GM10266 (cell line): ENCODE data around the gene MPV17L2.

Experiments
- DNase-seq: peaks from one replicate; pipeline ENCODE4 v3.0.0; 2012; ENCODE audit errors: extremely low spot score
- TF ChIP-seq, protein P1 (sequence below): IDR thresholded peaks from 2 replicates; pipeline ENCODE4 v1.5.1; 2012; ENCODE audit warnings: mild to moderate bottlenecking, low read depth; ENCODE audit not compliant: control insufficient read depth, insufficient read depth; ENCODE audit errors: missing control alignments

Gene MPV17L2

DNA sequence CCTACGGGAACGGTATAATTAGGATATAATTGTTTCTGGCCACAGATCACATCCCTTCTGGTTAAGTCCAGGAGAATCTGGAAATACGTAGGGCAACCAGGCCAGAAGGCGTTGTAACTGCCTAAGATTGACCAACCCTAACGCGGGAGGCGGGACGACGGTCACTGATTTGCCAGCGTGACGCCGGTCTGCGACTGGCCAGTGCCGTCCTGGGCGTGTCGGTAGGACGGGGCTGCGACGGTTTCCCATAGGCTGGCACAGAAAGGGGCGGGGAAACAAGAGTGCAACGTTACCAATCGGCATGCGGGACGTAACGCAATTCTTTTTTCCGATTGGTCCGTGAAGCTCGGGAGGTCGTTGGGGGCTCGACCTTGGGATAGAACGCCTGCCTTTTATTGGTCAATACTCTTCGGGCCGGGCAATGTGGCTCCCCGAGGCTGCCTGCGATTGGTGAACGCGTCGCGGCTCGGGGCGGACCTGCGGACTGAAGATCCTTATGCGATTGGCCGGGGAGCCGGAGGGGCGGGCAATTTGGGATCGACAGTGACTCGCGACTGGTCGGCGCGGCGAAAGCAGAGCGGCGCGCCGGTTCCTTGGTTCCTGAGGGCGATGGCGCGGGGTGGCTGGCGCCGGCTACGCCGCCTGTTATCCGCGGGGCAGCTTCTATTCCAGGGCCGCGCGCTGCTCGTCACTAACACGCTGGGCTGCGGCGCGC lies at the start of gene MPV17L2:
Gene MPV17L2, plus strand, starts transcription at position 546 of the 715 bp plus-strand sequence. Its CDS starts 64 bp downstream, at position 610.
- TF ChIP-seq, protein P1, sequence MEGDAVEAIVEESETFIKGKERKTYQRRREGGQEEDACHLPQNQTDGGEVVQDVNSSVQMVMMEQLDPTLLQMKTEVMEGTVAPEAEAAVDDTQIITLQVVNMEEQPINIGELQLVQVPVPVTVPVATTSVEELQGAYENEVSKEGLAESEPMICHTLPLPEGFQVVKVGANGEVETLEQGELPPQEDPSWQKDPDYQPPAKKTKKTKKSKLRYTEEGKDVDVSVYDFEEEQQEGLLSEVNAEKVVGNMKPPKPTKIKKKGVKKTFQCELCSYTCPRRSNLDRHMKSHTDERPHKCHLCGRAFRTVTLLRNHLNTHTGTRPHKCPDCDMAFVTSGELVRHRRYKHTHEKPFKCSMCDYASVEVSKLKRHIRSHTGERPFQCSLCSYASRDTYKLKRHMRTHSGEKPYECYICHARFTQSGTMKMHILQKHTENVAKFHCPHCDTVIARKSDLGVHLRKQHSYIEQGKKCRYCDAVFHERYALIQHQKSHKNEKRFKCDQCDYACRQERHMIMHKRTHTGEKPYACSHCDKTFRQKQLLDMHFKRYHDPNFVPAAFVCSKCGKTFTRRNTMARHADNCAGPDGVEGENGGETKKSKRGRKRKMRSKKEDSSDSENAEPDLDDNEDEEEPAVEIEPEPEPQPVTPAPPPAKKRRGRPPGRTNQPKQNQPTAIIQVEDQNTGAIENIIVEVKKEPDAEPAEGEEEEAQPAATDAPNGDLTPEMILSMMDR: no peak
- peak; percentile 95 for DNase-seq

DNA sequence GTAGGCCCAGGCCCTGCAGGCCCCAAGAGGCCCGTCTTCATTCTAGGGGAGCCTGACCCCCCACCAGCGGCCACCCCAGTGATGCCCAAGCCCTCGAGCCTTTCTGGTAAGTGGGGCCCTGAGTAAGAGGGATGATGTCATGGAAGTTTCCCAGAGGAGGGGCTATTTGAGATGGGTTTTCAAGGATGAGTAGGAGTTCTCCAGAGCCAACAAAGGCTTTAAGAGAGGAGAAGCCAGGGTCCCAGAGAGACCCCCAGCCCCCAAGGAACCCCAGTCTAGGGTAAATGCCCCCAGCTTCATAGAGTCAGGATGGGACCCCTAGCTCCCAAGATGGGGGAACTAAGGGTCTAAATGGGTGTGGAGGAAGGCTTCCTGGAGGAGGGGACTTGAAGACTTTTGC lies 49.1 kb upstream of the MPV17L2 start:
- TF ChIP-seq, protein P1: no peak
- DNase-seq: no peak

DNA sequence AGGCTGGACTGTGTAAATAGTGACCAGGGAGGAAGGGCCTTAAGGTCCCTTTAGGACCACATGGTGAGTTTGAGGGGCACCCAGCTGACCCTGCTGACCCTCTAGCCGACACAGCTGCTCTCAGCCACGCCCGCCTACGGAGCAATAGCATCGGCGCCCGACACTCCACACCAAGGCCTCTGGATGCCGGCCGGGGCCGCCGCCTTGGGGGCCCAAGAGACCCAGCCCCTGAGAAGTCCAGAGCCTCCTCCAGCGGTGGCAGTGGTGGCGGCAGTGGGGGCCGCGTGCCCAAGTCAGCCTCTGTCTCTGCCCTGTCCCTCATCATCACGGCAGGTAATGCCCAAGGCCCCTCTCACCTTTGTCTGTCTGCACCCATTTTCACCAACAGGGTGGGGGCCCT lies 48.7 kb upstream of the MPV17L2 start:
- no peak for DNase-seq
- TF ChIP-seq, protein P1: no peak

DNA sequence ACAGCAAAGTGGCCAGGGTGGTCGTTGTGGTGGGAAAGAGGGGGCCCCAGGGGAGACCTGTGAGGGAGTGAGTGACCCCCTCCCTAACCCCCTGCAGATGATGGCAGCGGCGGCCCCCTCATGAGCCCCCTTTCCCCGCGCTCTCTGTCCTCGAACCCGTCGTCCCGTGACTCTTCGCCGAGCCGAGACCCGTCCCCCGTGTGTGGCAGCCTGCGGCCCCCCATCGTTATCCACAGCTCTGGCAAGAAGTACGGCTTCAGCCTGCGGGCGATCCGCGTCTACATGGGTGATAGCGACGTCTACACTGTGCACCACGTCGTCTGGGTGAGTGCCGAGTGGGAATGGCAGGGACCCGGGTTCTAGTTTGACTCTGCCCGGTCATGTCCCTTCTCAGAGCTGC lies 48.1 kb upstream of the MPV17L2 start:
- TF ChIP-seq, protein P1: no peak
- DNase-seq: no peak

DNA sequence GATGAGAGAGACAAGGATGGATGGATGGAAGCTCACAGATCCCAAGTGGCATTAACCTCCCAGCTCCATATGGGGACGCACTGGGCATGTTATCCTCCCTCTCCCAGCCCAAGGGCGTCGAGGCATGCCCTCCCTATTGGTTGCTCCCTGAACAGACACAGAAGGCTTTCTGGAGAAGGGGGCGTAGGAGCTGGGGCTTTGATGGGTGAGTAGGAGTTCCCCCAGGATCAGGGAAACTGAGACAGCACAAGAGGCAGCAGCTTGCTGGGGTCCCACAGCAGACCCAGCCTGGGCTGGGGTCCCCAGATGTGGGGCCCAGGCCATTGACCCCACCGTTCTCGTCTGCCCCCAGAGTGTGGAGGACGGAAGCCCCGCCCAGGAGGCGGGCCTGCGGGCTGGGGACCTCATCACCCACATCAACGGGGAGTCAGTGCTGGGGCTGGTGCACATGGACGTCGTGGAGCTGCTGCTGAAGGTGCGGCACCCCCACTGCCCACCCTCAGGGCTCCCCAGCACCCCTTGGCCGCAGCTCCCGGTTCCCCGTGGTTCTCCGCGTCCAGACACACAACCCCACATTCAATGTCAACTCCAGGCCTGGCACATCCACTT lies 47.5 kb upstream of the MPV17L2 start:
- TF ChIP-seq, protein P1: no peak
- no peak for DNase-seq

DNA sequence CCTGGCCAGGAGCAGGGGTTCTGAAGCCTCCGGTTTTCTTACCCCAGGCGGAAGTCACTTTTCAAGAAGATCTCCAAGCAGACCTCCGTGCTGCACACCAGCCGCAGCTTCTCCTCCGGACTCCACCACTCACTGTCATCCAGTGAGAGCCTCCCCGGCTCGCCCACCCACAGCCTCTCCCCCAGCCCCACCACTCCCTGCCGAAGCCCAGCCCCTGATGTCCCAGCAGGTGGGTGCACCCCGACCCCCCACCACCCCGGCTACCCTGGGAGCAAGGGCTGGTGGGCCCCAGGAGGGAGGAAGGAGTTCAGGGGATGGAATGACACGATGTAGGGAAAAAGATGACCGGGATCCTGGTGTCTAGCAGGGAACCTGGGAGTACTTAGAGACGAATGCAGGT lies 45.6 kb upstream of the MPV17L2 start:
- DNase-seq: no peak
- TF ChIP-seq, protein P1: no peak

DNA sequence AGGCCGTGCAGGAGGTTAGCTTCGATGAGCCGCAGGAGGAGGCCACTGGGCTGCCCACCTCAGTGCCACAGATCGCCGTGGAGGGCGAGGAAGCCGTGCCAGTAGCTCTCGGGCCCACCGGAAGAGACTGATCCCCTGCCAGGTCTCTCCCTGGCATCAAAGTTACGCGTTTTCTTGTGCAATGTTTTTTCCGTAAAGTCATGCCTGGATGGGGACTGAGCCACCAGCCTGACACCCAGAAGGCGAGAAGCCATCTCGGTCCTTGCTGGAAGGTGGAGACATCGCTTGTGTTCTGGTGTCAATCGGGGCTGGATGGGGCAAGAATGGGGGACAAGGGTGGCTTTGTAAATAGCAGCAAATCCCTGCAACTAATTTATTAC lies 43.4 kb upstream of the MPV17L2 start:
- no peak for DNase-seq
- TF ChIP-seq, protein P1: no peak
